CD4-positive, alpha-beta T cell treated with Interleukin-17A for 4 hours (primary cell): ENCODE results near the gene AKAP1.
A peak's percentile ranks its signal among the peaks of the same experiment; 100 is the strongest.
"Not testable (repeated sequence)": the region's sequence is repeated elsewhere in the genome, so short reads cannot be mapped to it uniquely, and the experiment has no call there.

ENCODE experiments used
- DNase-seq: peaks from one replicate; pipeline ENCODE4 v3.0.0-alpha.2; 2020; ENCODE audit warnings: mixed read lengths

AKAP1 gene

GRCh38 chr17:57078274-57078673, 6.8 kb upstream of the AKAP1 start:
- no peak for DNase-seq

- DNase-seq = no peak
These were observed 4.3 kb upstream of the AKAP1 start for GRCh38 chr17:57080718-57081117.

- DNase-seq = no peak
These were observed 2.6 kb upstream of the AKAP1 start for GRCh38 chr17:57082441-57082840.

- no peak for DNase-seq
These were observed 665 bp upstream of the AKAP1 start for GRCh38 chr17:57084361-57084801.

GRCh38 chr17:57085448-57086068, 512 bp downstream of the AKAP1 start:
- DNase-seq = peak; percentile 71

GRCh38 chr17:57086069-57086930, 1.3 kb downstream of the AKAP1 start:
- peak; percentile 40 for DNase-seq

- DNase-seq = no peak
These were observed 3.3 kb downstream of the AKAP1 start for GRCh38 chr17:57088298-57088697.

GRCh38 chr17:57089391-57089790, 4.3 kb downstream of the AKAP1 start:
- no peak for DNase-seq

GRCh38 chr17:57090560-57091185, 5.6 kb downstream of the AKAP1 start:
- DNase-seq = no peak

- no peak for DNase-seq
These were observed 6.2 kb downstream of the AKAP1 start for GRCh38 chr17:57091186-57091618.

GRCh38 chr17:57092171-57092570, 7.1 kb downstream of the AKAP1 start:
- DNase-seq = no peak

GRCh38 chr17:57092779-57093178, 7.7 kb downstream of the AKAP1 start:
- no peak for DNase-seq

GRCh38 chr17:57096472-57097202, 11.6 kb downstream of the AKAP1 start:
- no peak for DNase-seq

GRCh38 chr17:57097832-57098421, 12.9 kb downstream of the AKAP1 start:
- no peak for DNase-seq

- no peak for DNase-seq
These were observed 14.1 kb downstream of the AKAP1 start for GRCh38 chr17:57099165-57099564.

- DNase-seq = no peak
These were observed 17.1 kb downstream of the AKAP1 start for GRCh38 chr17:57102122-57102521.

- DNase-seq = not testable (repeated sequence)
These were observed 17.6 kb downstream of the AKAP1 start for GRCh38 chr17:57102660-57103059.

GRCh38 chr17:57104461-57105175, 19.6 kb downstream of the AKAP1 start:
- no peak for DNase-seq

- DNase-seq = no peak
These were observed 20.5 kb downstream of the AKAP1 start for GRCh38 chr17:57105591-57105990.

GRCh38 chr17:57106107-57106835, 21.2 kb downstream of the AKAP1 start:
- no peak for DNase-seq

- DNase-seq = no peak
These were observed 21.9 kb downstream of the AKAP1 start for GRCh38 chr17:57106836-57107497.
